H9 (cell line): ENCODE data around the gene SAG. TPM values are rescaled to one million over a fixed set of nuclear protein-coding genes. Genes with fewer than 3 reads are reported as not detected.
A peak's percentile ranks its signal among the peaks of the same experiment; 100 is the strongest.

Experiments
- DNase-seq: peaks from one replicate; pipeline ENCODE4 v3.0.0-alpha.2; 2017
- H2AFZ ChIP-seq: one replicate; pipeline ENCODE4 v1.6.1; 2013; ENCODE audit warnings: mild to moderate bottlenecking, low read length, control low read depth, moderate library complexity
- H2AK5ac ChIP-seq: 2 replicates; pipeline ENCODE4 v1.6.1; 2013; ENCODE audit warnings: low read length, control low read depth, mixed read lengths; ENCODE audit not compliant: insufficient read length
- H2BK120ac ChIP-seq: one replicate; pipeline ENCODE4 v1.6.1; 2013; ENCODE audit warnings: low read depth, mild to moderate bottlenecking, low read length, control low read depth, inconsistent platforms; ENCODE audit not compliant: poor library complexity, severe bottlenecking
- H2BK12ac ChIP-seq: 2 replicates; pipeline ENCODE4 v1.6.1; 2013; ENCODE audit warnings: low read length, control low read depth, mixed read lengths, low read depth; ENCODE audit not compliant: insufficient read length
- H2BK15ac ChIP-seq: 2 replicates; pipeline ENCODE4 v1.6.1; 2013; ENCODE audit warnings: low read depth, low read length, control low read depth
- H2BK20ac ChIP-seq: one replicate; pipeline ENCODE4 v1.6.1; 2013; ENCODE audit warnings: low read depth, mild to moderate bottlenecking, low read length, control low read depth, inconsistent platforms; ENCODE audit not compliant: poor library complexity, severe bottlenecking
- H2BK5ac ChIP-seq: 2 replicates; pipeline ENCODE4 v1.6.1; 2013; ENCODE audit warnings: low read length, control low read depth, mixed read lengths; ENCODE audit not compliant: insufficient read length
- H3K14ac ChIP-seq: 2 replicates; pipeline ENCODE4 v1.6.1; 2013; ENCODE audit warnings: low read length, control low read depth; ENCODE audit not compliant: insufficient read depth
- H3K18ac ChIP-seq: 2 replicates; pipeline ENCODE4 v1.6.1; 2013; ENCODE audit warnings: low read depth, mild to moderate bottlenecking, mixed read lengths, low read length, control low read depth; ENCODE audit not compliant: insufficient read length
- H3K23ac ChIP-seq: 2 replicates; pipeline ENCODE4 v1.6.1; 2013; ENCODE audit warnings: low read length, control low read depth, mixed read lengths, low read depth; ENCODE audit not compliant: insufficient read length
- H3K23me2 ChIP-seq: 2 replicates; pipeline ENCODE4 v1.6.1; 2013; ENCODE audit warnings: low read depth, mild to moderate bottlenecking, mixed read lengths, low read length, control low read depth; ENCODE audit not compliant: insufficient read length, poor library complexity, severe bottlenecking
- H3K27ac ChIP-seq: 2 replicates; pipeline ENCODE4 v1.5.1; 2013; ENCODE audit warnings: low read length, control low read depth, mixed read lengths, low read depth; ENCODE audit not compliant: insufficient read length
- H3K27me3 ChIP-seq: 2 replicates; pipeline ENCODE4 v1.6.1; 2013; ENCODE audit warnings: low read length, control low read depth, inconsistent platforms; ENCODE audit not compliant: insufficient read depth
- H3K4ac ChIP-seq: 2 replicates; pipeline ENCODE4 v1.6.1; 2013; ENCODE audit warnings: low read depth, mild to moderate bottlenecking, control low read depth, inconsistent platforms, low read length, moderate library complexity
- H3K4me1 ChIP-seq: 2 replicates; pipeline ENCODE4 v1.6.1; 2013; ENCODE audit warnings: low read length, control low read depth, inconsistent platforms; ENCODE audit not compliant: insufficient read depth
- H3K4me2 ChIP-seq: 2 replicates; pipeline ENCODE4 v1.6.1; 2013; ENCODE audit warnings: low read length, control low read depth, mixed read lengths; ENCODE audit not compliant: insufficient read length, insufficient read depth
- H3K56ac ChIP-seq: 2 replicates; pipeline ENCODE4 v1.6.1; 2013; ENCODE audit warnings: low read depth, mild to moderate bottlenecking, mixed read lengths, low read length, control low read depth; ENCODE audit not compliant: insufficient read length
- H3K79me1 ChIP-seq: 2 replicates; pipeline ENCODE4 v1.6.1; 2013; ENCODE audit warnings: low read depth, mild to moderate bottlenecking, moderate library complexity, low read length, control low read depth, inconsistent platforms; ENCODE audit not compliant: insufficient read depth, poor library complexity, severe bottlenecking
- H3K79me2 ChIP-seq: 2 replicates; pipeline ENCODE4 v1.6.1; 2013; ENCODE audit warnings: low read length, control low read depth, inconsistent platforms; ENCODE audit not compliant: insufficient read depth
- H3K9ac ChIP-seq: 2 replicates; pipeline ENCODE4 v1.6.1; 2013; ENCODE audit warnings: low read length, control low read depth, mixed read lengths; ENCODE audit not compliant: insufficient read length; ENCODE audit errors: extremely low read depth
- H3K9me3 ChIP-seq: one replicate; pipeline ENCODE4 v1.6.1; 2013; ENCODE audit warnings: low read depth, low read length, inconsistent platforms; ENCODE audit not compliant: control insufficient read depth
- H3T11ph ChIP-seq: one replicate; pipeline ENCODE4 v1.6.1; 2013; ENCODE audit warnings: mild to moderate bottlenecking, low read length, control low read depth, inconsistent platforms
- H4K20me1 ChIP-seq: one replicate; pipeline ENCODE4 v1.6.1; 2013; ENCODE audit not compliant: control insufficient read depth, insufficient read length, insufficient read depth
- H4K5ac ChIP-seq: 2 replicates; pipeline ENCODE4 v1.6.1; 2013; ENCODE audit warnings: low read depth, mild to moderate bottlenecking, mixed read lengths, low read length, control low read depth; ENCODE audit not compliant: insufficient read length
- H4K8ac ChIP-seq: replicated peaks from 2 replicates; pipeline ENCODE4 v1.6.1; 2013; ENCODE audit warnings: low read length, control low read depth, mixed read lengths, low read depth; ENCODE audit not compliant: insufficient read length
- H4K91ac ChIP-seq: 2 replicates; pipeline ENCODE4 v1.6.1; 2013; ENCODE audit warnings: low read depth, mild to moderate bottlenecking, moderate library complexity, mixed read lengths, low read length, control low read depth; ENCODE audit not compliant: insufficient read length
- H3K27ac Mint-ChIP-seq, 3 experiments: 2 replicates in 2 of 3; 3 replicates in 1 of 3; pipeline ENCODE4 v1.8.0; 2020 to 2021; ENCODE audit warnings: mixed read lengths in 3 of 3, mild to moderate bottlenecking in 1 of 3, moderate library complexity in 1 of 3
- H3K27me3 Mint-ChIP-seq: 2 replicates; pipeline ENCODE4 v1.8.0; 2021; ENCODE audit warnings: low read depth, mild to moderate bottlenecking, moderate library complexity, mixed read lengths
- H3K36me3 Mint-ChIP-seq, 3 experiments: 2 replicates in 2 of 3; 3 replicates in 1 of 3; pipeline ENCODE4 v1.8.0; 2020 to 2021; ENCODE audit warnings: low read depth in 3 of 3, mixed read lengths in 3 of 3; ENCODE audit not compliant: insufficient read depth in 1 of 3
- H3K4me1 Mint-ChIP-seq, 2 experiments: 2 replicates each; pipeline ENCODE4 v1.8.0; 2020; ENCODE audit warnings: mixed read lengths in 2 of 2
- H3K4me3 Mint-ChIP-seq, 2 experiments: 2 replicates in 1 of 2; 3 replicates in 1 of 2; pipeline ENCODE4 v1.8.0; 2020 to 2021; ENCODE audit warnings: mild to moderate bottlenecking in 2 of 2, mixed read lengths in 2 of 2, moderate library complexity in 1 of 2
- H3K9me3 Mint-ChIP-seq, 2 experiments: 2 replicates in 1 of 2; 3 replicates in 1 of 2; pipeline ENCODE4 v1.8.0; 2020; ENCODE audit warnings: mild to moderate bottlenecking in 2 of 2, mixed read lengths in 2 of 2, moderate library complexity in 1 of 2
- WGBS: extraction: QIAGEN DNeasy Blood & Tissue Kit; methylation state at CpG from one replicate; pipeline ENCODE4 v1.1.7; 2013; ENCODE audit warnings: missing lambda C conversion rate, low lambda C conversion rate, mixed read lengths; ENCODE audit not compliant: insufficient read length; ENCODE audit errors: extremely low coverage; 5-methylcytosine and 5-hydroxymethylcytosine counted together
- total RNA-seq: library from RNA; stranded (reverse); gene quantifications from 2 replicates; pipeline ENCODE4 v1.2.1, GENCODE V29; 2021
- TF ChIP-seq, protein P1 (sequence below): fragments of 200-600 bp; sonication (generic); conservative IDR thresholded peaks from 3 replicates; pipeline ENCODE4 v1.8.0; 2021; ENCODE audit warnings: antibody characterized with exemption, mild to moderate bottlenecking

The SAG gene
- total RNA-seq, 1 experiment from 2014 or later: not detected

DNA sequence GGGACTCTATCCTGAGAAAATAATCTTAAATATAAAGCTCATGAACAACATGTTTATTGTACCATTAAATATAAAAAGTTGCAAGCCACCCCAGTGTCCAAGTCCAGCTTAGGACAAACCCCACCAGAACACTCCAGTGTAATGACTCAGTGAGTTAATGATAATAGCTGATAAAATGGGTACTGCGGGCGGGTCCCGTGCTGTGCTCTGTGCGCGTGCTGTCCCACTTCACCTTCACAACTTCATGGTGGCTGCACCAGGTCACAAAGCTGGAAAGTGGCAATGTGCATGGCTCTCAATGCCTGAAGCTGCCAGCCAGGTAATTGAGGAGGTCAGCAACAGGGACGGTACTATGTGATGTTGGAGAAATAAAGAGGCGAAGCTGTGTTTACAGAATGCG is 65.2 kb downstream of the SAG start:
- no peak overlapping the region for H2BK120ac ChIP-seq
- no peak overlapping the region for H2BK5ac ChIP-seq
- H2AK5ac ChIP-seq: no peak overlapping the region
- no peaks in the 10 kb centered on the region for H3K27me3 Mint-ChIP-seq
- H2BK15ac ChIP-seq: no peak overlapping the region
- H3K4me2 ChIP-seq: no peak overlapping the region
- WGBS: no CpG with 5 or more reads among the region's 8 CpGs
- no peaks in the 10 kb centered on the region for H3K9me3 Mint-ChIP-seq
- H3K36me3 Mint-ChIP-seq: peaks cover 5 to 6% (median 5%) of the 10 kb centered on the region in 3 experiments; a peak in 6 of 7 replicates
- peak overlapping the region in 1 of 3 experiments; percentile 36; a peak in 1 of 7 replicates for H3K27ac Mint-ChIP-seq
- H2BK12ac ChIP-seq: no peak overlapping the region
- H4K91ac ChIP-seq: no peak overlapping the region
- H3K9ac ChIP-seq: no peak overlapping the region
- peaks cover 2% of the 10 kb centered on the region; the same call in 1 of the 2 replicates for H3K79me2 ChIP-seq
- H3K27ac ChIP-seq: no peak overlapping the region
- H4K5ac ChIP-seq: no peak overlapping the region
- H3K4me1 Mint-ChIP-seq: peaks cover 16% of the 10 kb centered on the region in 2 experiments
- peak overlapping the region; percentile 27 for H3K18ac ChIP-seq
- H4K8ac ChIP-seq: no peak overlapping the region
- H3K79me1 ChIP-seq: no peaks in the 10 kb centered on the region
- H3K9me3 ChIP-seq: no peaks in the 10 kb centered on the region
- H3K56ac ChIP-seq: no peak overlapping the region
- no peak for DNase-seq
- no peaks in the 10 kb centered on the region for H3K23me2 ChIP-seq
- no peak overlapping the region for H3K4ac ChIP-seq
- no peak overlapping the region for H2BK20ac ChIP-seq
- H4K20me1 ChIP-seq: no peaks in the 10 kb centered on the region
- no peaks in the 10 kb centered on the region; the same call in 1 of the 2 replicates for H3K4me1 ChIP-seq
- H2AFZ ChIP-seq: no peak overlapping the region
- H3K27me3 ChIP-seq: no peaks in the 10 kb centered on the region
- H3K4me3 Mint-ChIP-seq: no peak overlapping the region
- no peak overlapping the region for H3T11ph ChIP-seq
- H3K14ac ChIP-seq: no peak overlapping the region
- TF ChIP-seq, protein P1, sequence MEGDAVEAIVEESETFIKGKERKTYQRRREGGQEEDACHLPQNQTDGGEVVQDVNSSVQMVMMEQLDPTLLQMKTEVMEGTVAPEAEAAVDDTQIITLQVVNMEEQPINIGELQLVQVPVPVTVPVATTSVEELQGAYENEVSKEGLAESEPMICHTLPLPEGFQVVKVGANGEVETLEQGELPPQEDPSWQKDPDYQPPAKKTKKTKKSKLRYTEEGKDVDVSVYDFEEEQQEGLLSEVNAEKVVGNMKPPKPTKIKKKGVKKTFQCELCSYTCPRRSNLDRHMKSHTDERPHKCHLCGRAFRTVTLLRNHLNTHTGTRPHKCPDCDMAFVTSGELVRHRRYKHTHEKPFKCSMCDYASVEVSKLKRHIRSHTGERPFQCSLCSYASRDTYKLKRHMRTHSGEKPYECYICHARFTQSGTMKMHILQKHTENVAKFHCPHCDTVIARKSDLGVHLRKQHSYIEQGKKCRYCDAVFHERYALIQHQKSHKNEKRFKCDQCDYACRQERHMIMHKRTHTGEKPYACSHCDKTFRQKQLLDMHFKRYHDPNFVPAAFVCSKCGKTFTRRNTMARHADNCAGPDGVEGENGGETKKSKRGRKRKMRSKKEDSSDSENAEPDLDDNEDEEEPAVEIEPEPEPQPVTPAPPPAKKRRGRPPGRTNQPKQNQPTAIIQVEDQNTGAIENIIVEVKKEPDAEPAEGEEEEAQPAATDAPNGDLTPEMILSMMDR: no peak
- H3K23ac ChIP-seq: no peak overlapping the region
